GM23338 (cell line): ENCODE data around the gene RAI14. TPM values are rescaled to one million over a fixed set of nuclear protein-coding genes. Genes with fewer than 3 reads are reported as not detected.

ENCODE experiments used
- ATAC-seq: fragments of 200-7000 bp; cut with Tn5 transposase; 3 replicates; pipeline ENCODE4 v1.9.1; 2020
- DNase-seq: peaks from one replicate; pipeline ENCODE4 v3.0.0-alpha.2; 2015; ENCODE audit warnings: low spot score
- H2AFZ ChIP-seq: fragments of 200-600 bp; sonication (generic); 2 replicates; pipeline ENCODE4 v1.8.0; 2016; ENCODE audit warnings: antibody characterized with exemption, mild to moderate bottlenecking, moderate library complexity
- H3F3A ChIP-seq: fragments of 200-600 bp; sonication (generic); replicated peaks from 2 replicates; pipeline ENCODE4 v1.8.0; 2017; ENCODE audit warnings: antibody characterized with exemption, mixed run types, low read depth
- H3K27ac ChIP-seq: fragments of 200-600 bp; sonication (generic); 2 replicates; pipeline ENCODE4 v1.6.1; 2016; ENCODE audit warnings: low read depth
- H3K27me3 ChIP-seq: fragments of 200-600 bp; sonication (generic); 2 replicates; pipeline ENCODE4 v1.8.0; 2016; ENCODE audit warnings: mild to moderate bottlenecking, mixed run types, moderate library complexity; ENCODE audit not compliant: insufficient read depth
- H3K36me3 ChIP-seq: fragments of 200-600 bp; sonication (generic); 2 replicates; pipeline ENCODE4 v1.8.0; 2016; ENCODE audit warnings: mild to moderate bottlenecking; ENCODE audit not compliant: insufficient read depth
- H3K4me1 ChIP-seq: fragments of 200-600 bp; sonication (generic); 2 replicates; pipeline ENCODE4 v1.8.0; 2016; ENCODE audit warnings: mild to moderate bottlenecking, moderate library complexity; ENCODE audit not compliant: insufficient read depth
- H3K4me2 ChIP-seq: fragments of 200-600 bp; sonication (generic); 2 replicates; pipeline ENCODE4 v1.7.1; 2017; ENCODE audit warnings: mixed run types
- H3K4me3 ChIP-seq: fragments of 200-600 bp; sonication (generic); 2 replicates; pipeline ENCODE4 v1.6.1; 2016; ENCODE audit warnings: mixed run types
- H3K79me2 ChIP-seq: fragments of 200-600 bp; sonication (generic); replicated peaks from 2 replicates; pipeline ENCODE4 v1.8.0; 2017; ENCODE audit warnings: mild to moderate bottlenecking; ENCODE audit not compliant: insufficient read depth
- H3K9me2 ChIP-seq: fragments of 200-600 bp; sonication (generic); 2 replicates; pipeline ENCODE4 v1.8.0; 2017; ENCODE audit not compliant: insufficient read depth
- H4K20me1 ChIP-seq: fragments of 200-600 bp; sonication (generic); replicated peaks from 2 replicates; pipeline ENCODE4 v1.8.0; 2017; ENCODE audit warnings: mild to moderate bottlenecking; ENCODE audit not compliant: insufficient read depth
- H3K27ac Mint-ChIP-seq: 2 replicates; pipeline ENCODE4 v1.8.0; 2020; ENCODE audit warnings: inconsistent platforms, mild to moderate bottlenecking, moderate library complexity, mixed read lengths
- H3K27me3 Mint-ChIP-seq: 3 replicates; pipeline ENCODE4 v1.8.0; 2022; ENCODE audit warnings: low read depth, mild to moderate bottlenecking, moderate library complexity, mixed read lengths, inconsistent platforms; ENCODE audit not compliant: insufficient read depth, poor library complexity
- H3K36me3 Mint-ChIP-seq: 3 replicates; pipeline ENCODE4 v1.8.0; 2021; ENCODE audit warnings: low read depth, mild to moderate bottlenecking, inconsistent platforms, moderate library complexity, mixed read lengths
- H3K4me1 Mint-ChIP-seq: 3 replicates; pipeline ENCODE4 v1.8.0; 2020; ENCODE audit warnings: mild to moderate bottlenecking, inconsistent platforms, mixed read lengths
- H3K4me3 Mint-ChIP-seq: 3 replicates; pipeline ENCODE4 v1.8.0; 2021; ENCODE audit warnings: moderate library complexity, mild to moderate bottlenecking, inconsistent platforms, mixed read lengths
- H3K9me3 Mint-ChIP-seq: 3 replicates; pipeline ENCODE4 v1.8.0; 2020; ENCODE audit warnings: moderate library complexity, mild to moderate bottlenecking, inconsistent platforms, mixed read lengths
- CREB1 ChIP-seq: fragments of 250-450 bp; sonication (Bioruptor Pico); IDR thresholded peaks from 2 replicates; pipeline ENCODE4 v1.5.0; 2020; ENCODE audit warnings: low read depth, mild to moderate bottlenecking, moderate library complexity
- EZH2 ChIP-seq: fragments of 200-600 bp; sonication (generic); IDR thresholded peaks from one replicate; pipeline ENCODE4 v1.8.0; 2017; ENCODE audit warnings: antibody characterized with exemption, mild to moderate bottlenecking, low read depth; ENCODE audit not compliant: unreplicated experiment
- JUNB ChIP-seq: IDR thresholded peaks from one replicate; pipeline ENCODE4 v1.6.1; 2016; ENCODE audit warnings: antibody characterized with exemption; ENCODE audit not compliant: unreplicated experiment
- NANOG ChIP-seq: IDR thresholded peaks from 2 replicates; pipeline ENCODE4 v1.6.1; 2016; ENCODE audit warnings: antibody characterized with exemption, borderline replicate concordance
- POLR2AphosphoS5 ChIP-seq: IDR thresholded peaks from 2 replicates; pipeline ENCODE4 v1.6.1; 2016; ENCODE audit warnings: antibody characterized with exemption, low read depth
- REST ChIP-seq: IDR thresholded peaks from one replicate; pipeline ENCODE4 v1.6.1; 2018; ENCODE audit warnings: antibody characterized with exemption; ENCODE audit not compliant: unreplicated experiment
- STAT1 ChIP-seq: IDR thresholded peaks from one replicate; pipeline ENCODE4 v1.6.1; 2016; ENCODE audit warnings: antibody characterized with exemption; ENCODE audit not compliant: unreplicated experiment
- ZNF114 ChIP-seq: fragments of 250-450 bp; sonication (Bioruptor Pico); IDR thresholded peaks from 2 replicates; pipeline ENCODE4 v1.5.0; 2020; ENCODE audit warnings: mild to moderate bottlenecking, moderate library complexity
- ZNF331 ChIP-seq: fragments of 250-450 bp; sonication (Bioruptor Pico); IDR thresholded peaks from 2 replicates; pipeline ENCODE4 v1.5.0; 2020; ENCODE audit warnings: low read depth, mild to moderate bottlenecking, moderate library complexity
- polyA plus RNA-seq: library from polyadenylated mRNA; unstranded; fragments of >200 nt; fragmentation: Nextera tagmentation; extraction: Ambion mirVana; gene quantifications from 2 replicates; pipeline ENCODE4 v1.2.1, GENCODE V29; 2016
- total RNA-seq: library from RNA; depleted of rRNA; stranded (reverse); fragments of >200 nt; shearing (Covaris generic); gene quantifications from 2 replicates; pipeline ENCODE4 v1.2.3, GENCODE V29; 2014
- TF ChIP-seq, protein P1 (sequence below): IDR thresholded peaks from 2 replicates; pipeline ENCODE4 v1.6.1; 2016; ENCODE audit warnings: antibody characterized with exemption
- TF ChIP-seq, protein P2 (sequence below), 2 experiments: fragments of 200-600 bp in 1 of 2; sonication (generic) in 1 of 2; conservative IDR thresholded peaks; 2 replicates each; pipeline versions ENCODE4 v1.5.1 to v1.6.1; 2016 to 2017; ENCODE audit warnings: antibody characterized with exemption in 2 of 2, low read depth in 2 of 2, mild to moderate bottlenecking in 2 of 2, moderate library complexity in 1 of 2
- TF ChIP-seq, protein P3 (sequence below): fragments of 250-450 bp; sonication (Bioruptor Pico); IDR thresholded peaks from 2 replicates; pipeline ENCODE4 v1.5.0; 2020; ENCODE audit warnings: mild to moderate bottlenecking, moderate library complexity

The RAI14 gene
- total and polyA plus RNA-seq, 2 experiments from 2014 or later: 58.8 to 95.8 TPM

GRCh38 chr5:34849253-34849652 is 193.1 kb downstream of the RAI14 start:
- Mint-ChIP-seq H3K9me3 (no peaks in the 10 kb centered on the region; the same call in 2 of the 3 replicates), H3K27me3 (no peaks in the 10 kb centered on the region), H3K4me3 (no peak overlapping the region), H3K36me3 (peaks cover 13% of the 10 kb centered on the region; the same call in 2 of the 3 replicates), H3K4me1 (peaks cover 11% of the 10 kb centered on the region; the same call in 2 of the 3 replicates), H3K27ac (no peak overlapping the region)
- DNase-seq: no peak
- no peaks in the 10 kb centered on the region for H3K27me3 ChIP-seq
- H3K4me1 ChIP-seq: peaks cover 9% of the 10 kb centered on the region; the same call in 1 of the 2 replicates
- H3K36me3 ChIP-seq: no peaks in the 10 kb centered on the region
- H3K79me2 ChIP-seq: no peaks in the 10 kb centered on the region
- H2AFZ ChIP-seq: no peak overlapping the region
- H3F3A ChIP-seq: 0 out of 2 replicates have a peak, but pooled peaks cover 3% of the 10 kb centered on the region
- no peak overlapping the region for H3K4me2 ChIP-seq
- H3K4me3 ChIP-seq: no peak overlapping the region
- TF ChIP-seq POLR2AphosphoS5 (no peak), STAT1 (no peak), REST (no peak), NANOG (no peak), CREB1 (CRISPR knock-in tag) (no peak), ZNF331 (CRISPR knock-in tag) (no peak), ZNF114 (CRISPR knock-in tag) (no peak), JUNB (no peak), EZH2 (no peak)
- TF ChIP-seq, protein P1, sequence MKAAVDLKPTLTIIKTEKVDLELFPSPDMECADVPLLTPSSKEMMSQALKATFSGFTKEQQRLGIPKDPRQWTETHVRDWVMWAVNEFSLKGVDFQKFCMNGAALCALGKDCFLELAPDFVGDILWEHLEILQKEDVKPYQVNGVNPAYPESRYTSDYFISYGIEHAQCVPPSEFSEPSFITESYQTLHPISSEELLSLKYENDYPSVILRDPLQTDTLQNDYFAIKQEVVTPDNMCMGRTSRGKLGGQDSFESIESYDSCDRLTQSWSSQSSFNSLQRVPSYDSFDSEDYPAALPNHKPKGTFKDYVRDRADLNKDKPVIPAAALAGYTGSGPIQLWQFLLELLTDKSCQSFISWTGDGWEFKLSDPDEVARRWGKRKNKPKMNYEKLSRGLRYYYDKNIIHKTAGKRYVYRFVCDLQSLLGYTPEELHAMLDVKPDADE: no peak
- TF ChIP-seq, protein P2, sequence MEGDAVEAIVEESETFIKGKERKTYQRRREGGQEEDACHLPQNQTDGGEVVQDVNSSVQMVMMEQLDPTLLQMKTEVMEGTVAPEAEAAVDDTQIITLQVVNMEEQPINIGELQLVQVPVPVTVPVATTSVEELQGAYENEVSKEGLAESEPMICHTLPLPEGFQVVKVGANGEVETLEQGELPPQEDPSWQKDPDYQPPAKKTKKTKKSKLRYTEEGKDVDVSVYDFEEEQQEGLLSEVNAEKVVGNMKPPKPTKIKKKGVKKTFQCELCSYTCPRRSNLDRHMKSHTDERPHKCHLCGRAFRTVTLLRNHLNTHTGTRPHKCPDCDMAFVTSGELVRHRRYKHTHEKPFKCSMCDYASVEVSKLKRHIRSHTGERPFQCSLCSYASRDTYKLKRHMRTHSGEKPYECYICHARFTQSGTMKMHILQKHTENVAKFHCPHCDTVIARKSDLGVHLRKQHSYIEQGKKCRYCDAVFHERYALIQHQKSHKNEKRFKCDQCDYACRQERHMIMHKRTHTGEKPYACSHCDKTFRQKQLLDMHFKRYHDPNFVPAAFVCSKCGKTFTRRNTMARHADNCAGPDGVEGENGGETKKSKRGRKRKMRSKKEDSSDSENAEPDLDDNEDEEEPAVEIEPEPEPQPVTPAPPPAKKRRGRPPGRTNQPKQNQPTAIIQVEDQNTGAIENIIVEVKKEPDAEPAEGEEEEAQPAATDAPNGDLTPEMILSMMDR (conservative IDR thresholded peaks at IDR 0.05; ENCODE audit: low read depth in 2 of 2): no peak
- TF ChIP-seq, protein P3, sequence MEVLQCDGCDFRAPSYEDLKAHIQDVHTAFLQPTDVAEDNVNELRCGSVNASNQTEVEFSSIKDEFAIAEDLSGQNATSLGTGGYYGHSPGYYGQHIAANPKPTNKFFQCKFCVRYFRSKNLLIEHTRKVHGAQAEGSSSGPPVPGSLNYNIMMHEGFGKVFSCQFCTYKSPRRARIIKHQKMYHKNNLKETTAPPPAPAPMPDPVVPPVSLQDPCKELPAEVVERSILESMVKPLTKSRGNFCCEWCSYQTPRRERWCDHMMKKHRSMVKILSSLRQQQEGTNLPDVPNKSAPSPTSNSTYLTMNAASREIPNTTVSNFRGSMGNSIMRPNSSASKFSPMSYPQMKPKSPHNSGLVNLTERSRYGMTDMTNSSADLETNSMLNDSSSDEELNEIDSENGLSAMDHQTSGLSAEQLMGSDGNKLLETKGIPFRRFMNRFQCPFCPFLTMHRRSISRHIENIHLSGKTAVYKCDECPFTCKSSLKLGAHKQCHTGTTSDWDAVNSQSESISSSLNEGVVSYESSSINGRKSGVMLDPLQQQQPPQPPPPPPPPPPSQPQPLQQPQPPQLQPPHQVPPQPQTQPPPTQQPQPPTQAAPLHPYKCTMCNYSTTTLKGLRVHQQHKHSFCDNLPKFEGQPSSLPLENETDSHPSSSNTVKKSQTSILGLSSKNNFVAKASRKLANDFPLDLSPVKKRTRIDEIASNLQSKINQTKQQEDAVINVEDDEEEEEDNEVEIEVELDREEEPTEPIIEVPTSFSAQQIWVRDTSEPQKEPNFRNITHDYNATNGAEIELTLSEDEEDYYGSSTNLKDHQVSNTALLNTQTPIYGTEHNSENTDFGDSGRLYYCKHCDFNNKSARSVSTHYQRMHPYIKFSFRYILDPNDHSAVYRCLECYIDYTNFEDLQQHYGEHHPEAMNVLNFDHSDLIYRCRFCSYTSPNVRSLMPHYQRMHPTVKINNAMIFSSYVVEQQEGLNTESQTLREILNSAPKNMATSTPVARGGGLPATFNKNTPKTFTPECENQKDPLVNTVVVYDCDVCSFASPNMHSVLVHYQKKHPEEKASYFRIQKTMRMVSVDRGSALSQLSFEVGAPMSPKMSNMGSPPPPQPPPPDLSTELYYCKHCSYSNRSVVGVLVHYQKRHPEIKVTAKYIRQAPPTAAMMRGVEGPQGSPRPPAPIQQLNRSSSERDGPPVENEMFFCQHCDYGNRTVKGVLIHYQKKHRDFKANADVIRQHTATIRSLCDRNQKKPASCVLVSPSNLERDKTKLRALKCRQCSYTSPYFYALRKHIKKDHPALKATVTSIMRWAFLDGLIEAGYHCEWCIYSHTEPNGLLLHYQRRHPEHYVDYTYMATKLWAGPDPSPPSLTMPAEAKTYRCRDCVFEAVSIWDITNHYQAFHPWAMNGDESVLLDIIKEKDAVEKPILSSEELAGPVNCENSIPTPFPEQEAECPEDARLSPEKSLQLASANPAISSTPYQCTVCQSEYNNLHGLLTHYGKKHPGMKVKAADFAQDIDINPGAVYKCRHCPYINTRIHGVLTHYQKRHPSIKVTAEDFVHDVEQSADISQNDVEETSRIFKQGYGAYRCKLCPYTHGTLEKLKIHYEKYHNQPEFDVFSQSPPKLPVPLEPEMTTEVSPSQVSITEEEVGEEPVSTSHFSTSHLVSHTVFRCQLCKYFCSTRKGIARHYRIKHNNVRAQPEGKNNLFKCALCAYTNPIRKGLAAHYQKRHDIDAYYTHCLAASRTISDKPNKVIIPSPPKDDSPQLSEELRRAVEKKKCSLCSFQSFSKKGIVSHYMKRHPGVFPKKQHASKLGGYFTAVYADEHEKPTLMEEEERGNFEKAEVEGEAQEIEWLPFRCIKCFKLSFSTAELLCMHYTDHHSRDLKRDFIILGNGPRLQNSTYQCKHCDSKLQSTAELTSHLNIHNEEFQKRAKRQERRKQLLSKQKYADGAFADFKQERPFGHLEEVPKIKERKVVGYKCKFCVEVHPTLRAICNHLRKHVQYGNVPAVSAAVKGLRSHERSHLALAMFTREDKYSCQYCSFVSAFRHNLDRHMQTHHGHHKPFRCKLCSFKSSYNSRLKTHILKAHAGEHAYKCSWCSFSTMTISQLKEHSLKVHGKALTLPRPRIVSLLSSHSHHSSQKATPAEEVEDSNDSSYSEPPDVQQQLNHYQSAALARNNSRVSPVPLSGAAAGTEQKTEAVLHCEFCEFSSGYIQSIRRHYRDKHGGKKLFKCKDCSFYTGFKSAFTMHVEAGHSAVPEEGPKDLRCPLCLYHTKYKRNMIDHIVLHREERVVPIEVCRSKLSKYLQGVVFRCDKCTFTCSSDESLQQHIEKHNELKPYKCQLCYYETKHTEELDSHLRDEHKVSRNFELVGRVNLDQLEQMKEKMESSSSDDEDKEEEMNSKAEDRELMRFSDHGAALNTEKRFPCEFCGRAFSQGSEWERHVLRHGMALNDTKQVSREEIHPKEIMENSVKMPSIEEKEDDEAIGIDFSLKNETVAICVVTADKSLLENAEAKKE: no peak
- H4K20me1 ChIP-seq: no peaks in the 10 kb centered on the region
- H3K27ac ChIP-seq: no peak overlapping the region
- ATAC-seq: no peak
- H3K9me2 ChIP-seq: peaks cover 6% of the 10 kb centered on the region; the same call in 1 of the 2 replicates
